Body of pancreas (tissue), 4 donors: ENCODE results near the gene UEVLD. TPM values are rescaled to one million over a fixed set of nuclear protein-coding genes. Genes with fewer than 3 reads are reported as not detected.

Experiments
- ATAC-seq: fragments of 150-250 bp; one replicate; pipeline ENCODE4 v1.9.1; 2016
- DNase-seq, 4 donors: peaks; one replicate each; pipeline ENCODE4 v3.0.0-alpha.2; 2019
- H3K27ac ChIP-seq, 4 donors: fragments of 200-600 bp; sonication (generic); 1 replicate in 3 of 4; 2 replicates in 1 of 4; pipeline versions ENCODE4 v1.5.1 to v1.6.1; 2016 to 2019; ENCODE audit warnings: mild to moderate bottlenecking in 1 of 4, mixed read lengths in 1 of 4, moderate library complexity in 1 of 4
- H3K27me3 ChIP-seq, 2 donors: fragments of 200-600 bp; sonication (generic); one replicate each; pipeline ENCODE4 v1.6.0; 2016; ENCODE audit warnings: mild to moderate bottlenecking in 1 of 2
- H3K36me3 ChIP-seq, 2 donors: fragments of 200-600 bp; sonication (generic); replicated peaks in 1 of 2; 2 replicates each; pipeline ENCODE4 v1.5.1; 2016; ENCODE audit warnings: low read depth in 2 of 2; ENCODE audit not compliant: insufficient read depth in 1 of 2
- H3K4me1 ChIP-seq: fragments of 200-600 bp; sonication (generic); one replicate; pipeline ENCODE4 v1.6.0; 2016
- H3K4me3 ChIP-seq, 2 donors: fragments of 200-600 bp; sonication (generic); 1 replicate in 1 of 2; 2 replicates in 1 of 2; pipeline ENCODE4 v1.5.1; 2016 to 2019
- H3K9me3 ChIP-seq, 3 donors: fragments of 200-600 bp; sonication (generic); 1 replicate in 2 of 3; 2 replicates in 1 of 3; pipeline ENCODE4 v1.5.1; 2016
- POLR2A ChIP-seq, 3 donors: fragments of 450-650 bp; IDR thresholded peaks; one replicate each; pipeline ENCODE4 v1.6.1; 2016; ENCODE audit warnings: antibody characterized with exemption in 3 of 3, mild to moderate bottlenecking in 2 of 3
- WGBS, 2 donors: methylation state at CpG; one replicate each; pipeline ENCODE4 v1.1.5; 2017; 5-methylcytosine and 5-hydroxymethylcytosine counted together
- intact Hi-C: fragments of 100-400 bp; cut with DNase I; formaldehyde crosslinking; loops from one replicate; pipeline ENCODE4 v1.15.1; 2023
- total RNA-seq, 2 donors: library from RNA; depleted of rRNA; stranded (reverse); fragments of >200 nt; gene quantifications; one replicate each; pipeline ENCODE4 v1.1.0, GENCODE V29; 2016
- TF ChIP-seq, protein P1 (sequence below), 7 experiments: fragments of 450-650 bp in 4 of 7; fragments of 200-600 bp in 3 of 7; sonication (generic) in 3 of 7; IDR thresholded peaks; one replicate each; pipeline ENCODE4 v1.5.1; 2016 to 2019; ENCODE audit warnings: antibody characterized with exemption in 7 of 7

UEVLD gene
- total RNA-seq, 2 donors from 2014 or later, result 5.6 to 8.8 TPM

DNA sequence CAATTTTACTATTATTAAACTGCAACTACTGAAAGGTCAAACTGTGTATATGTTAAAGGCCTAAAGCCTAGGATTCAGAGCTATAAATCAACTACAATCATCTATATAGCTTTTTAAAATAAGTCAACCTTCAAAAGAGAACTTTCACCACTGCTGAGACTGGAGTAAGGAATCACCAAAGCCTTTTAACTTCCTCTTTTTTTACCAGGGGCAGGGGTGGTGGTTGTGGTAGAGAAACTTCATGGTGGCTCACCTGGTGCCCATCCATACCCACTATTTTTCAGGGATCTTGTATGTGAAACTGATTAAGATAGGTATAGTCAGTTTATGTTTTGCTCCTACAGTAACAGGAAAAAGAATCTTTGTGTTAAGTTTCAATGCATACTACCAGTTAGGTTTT is 93.3 kb downstream of the UEVLD start:
- no peaks in the 10 kb centered on the region for H3K27me3 ChIP-seq
- ATAC-seq (no peak), DNase-seq (no peak)
- intact Hi-C loops, result no loop called here
- no peak overlapping the region for H3K27ac ChIP-seq
- no peaks in the 10 kb centered on the region for H3K9me3 ChIP-seq
- TF ChIP-seq, protein P1, sequence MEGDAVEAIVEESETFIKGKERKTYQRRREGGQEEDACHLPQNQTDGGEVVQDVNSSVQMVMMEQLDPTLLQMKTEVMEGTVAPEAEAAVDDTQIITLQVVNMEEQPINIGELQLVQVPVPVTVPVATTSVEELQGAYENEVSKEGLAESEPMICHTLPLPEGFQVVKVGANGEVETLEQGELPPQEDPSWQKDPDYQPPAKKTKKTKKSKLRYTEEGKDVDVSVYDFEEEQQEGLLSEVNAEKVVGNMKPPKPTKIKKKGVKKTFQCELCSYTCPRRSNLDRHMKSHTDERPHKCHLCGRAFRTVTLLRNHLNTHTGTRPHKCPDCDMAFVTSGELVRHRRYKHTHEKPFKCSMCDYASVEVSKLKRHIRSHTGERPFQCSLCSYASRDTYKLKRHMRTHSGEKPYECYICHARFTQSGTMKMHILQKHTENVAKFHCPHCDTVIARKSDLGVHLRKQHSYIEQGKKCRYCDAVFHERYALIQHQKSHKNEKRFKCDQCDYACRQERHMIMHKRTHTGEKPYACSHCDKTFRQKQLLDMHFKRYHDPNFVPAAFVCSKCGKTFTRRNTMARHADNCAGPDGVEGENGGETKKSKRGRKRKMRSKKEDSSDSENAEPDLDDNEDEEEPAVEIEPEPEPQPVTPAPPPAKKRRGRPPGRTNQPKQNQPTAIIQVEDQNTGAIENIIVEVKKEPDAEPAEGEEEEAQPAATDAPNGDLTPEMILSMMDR (IDR thresholded peaks at IDR 0.05), result no peak
- no peak overlapping the region for H3K4me3 ChIP-seq
- peaks cover 0 to 10% of the 10 kb centered on the region in 2 donors for H3K36me3 ChIP-seq
- H3K4me1 ChIP-seq, result peaks cover 11% of the 10 kb centered on the region

DNA sequence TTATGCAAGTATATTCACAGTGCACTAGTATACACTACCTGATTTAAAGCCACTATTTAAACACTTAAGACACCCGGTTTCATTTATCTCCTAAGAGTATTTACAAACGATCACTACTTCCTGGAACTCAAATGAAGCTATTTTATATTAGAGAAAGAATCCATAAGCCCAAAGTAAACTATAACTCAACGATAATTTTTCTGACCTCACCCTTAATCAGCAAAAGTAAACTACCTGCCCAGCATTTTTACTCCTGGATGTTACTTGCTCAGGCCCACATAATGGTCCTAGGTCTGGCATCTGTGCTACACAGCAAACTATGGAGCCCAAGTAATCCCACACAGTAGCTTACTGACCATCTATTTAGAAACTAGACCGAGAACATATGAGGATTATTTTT is 95.2 kb downstream of the UEVLD start:
- DNase-seq (no peak), ATAC-seq (no peak)
- H3K27me3 ChIP-seq, result no peaks in the 10 kb centered on the region
- 40 to 43% methylated on average over 4 of the region's 4 CpGs for WGBS, 2 donors
- peak overlapping the region in 1 of 4 donors; percentile 44 for H3K27ac ChIP-seq
- TF ChIP-seq, protein P1 (IDR thresholded peaks at IDR 0.05), result no peak
- TF ChIP-seq POLR2A (IDR thresholded peaks at IDR 0.05), result no peak
- H3K4me1 ChIP-seq, result peaks cover 11% of the 10 kb centered on the region
- no peaks in the 10 kb centered on the region for H3K9me3 ChIP-seq
- H3K36me3 ChIP-seq, result peaks cover 0 to 4% of the 10 kb centered on the region in 2 donors
- H3K4me3 ChIP-seq, result no peak overlapping the region
- intact Hi-C loops, result no loop called here

DNA sequence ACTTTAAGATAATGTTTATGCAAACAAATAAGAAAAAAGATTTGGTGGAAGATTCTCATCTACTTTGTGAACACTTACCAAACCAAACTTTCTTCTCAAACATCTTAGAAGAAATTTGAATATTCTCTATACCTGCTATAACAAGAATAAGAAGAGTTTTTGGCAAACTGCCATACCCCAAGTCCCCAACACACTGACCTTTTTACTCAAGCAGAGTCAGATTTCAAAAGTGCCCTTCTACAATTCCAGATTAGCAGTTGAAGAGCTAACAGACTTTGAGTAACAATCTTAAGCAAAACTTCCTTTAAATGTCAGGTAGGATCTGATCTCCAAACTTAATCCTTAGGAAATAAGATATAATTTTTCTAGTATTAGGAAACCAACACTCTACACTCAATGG is 95.6 kb downstream of the UEVLD start:
- no peak for ATAC-seq
- TF ChIP-seq, protein P1 (IDR thresholded peaks at IDR 0.05), result no peak
- no peak for TF ChIP-seq POLR2A (IDR thresholded peaks at IDR 0.05)
- H3K27me3 ChIP-seq, result no peaks in the 10 kb centered on the region
- no peak for DNase-seq
- peak overlapping the region in 1 of 4 donors; percentile 44 for H3K27ac ChIP-seq
- no peak overlapping the region for H3K4me3 ChIP-seq
- intact Hi-C loops, result no loop called here
- no peaks in the 10 kb centered on the region for H3K9me3 ChIP-seq
- peaks cover 11% of the 10 kb centered on the region for H3K4me1 ChIP-seq
- peaks cover 0 to 3% of the 10 kb centered on the region in 2 donors for H3K36me3 ChIP-seq

DNA sequence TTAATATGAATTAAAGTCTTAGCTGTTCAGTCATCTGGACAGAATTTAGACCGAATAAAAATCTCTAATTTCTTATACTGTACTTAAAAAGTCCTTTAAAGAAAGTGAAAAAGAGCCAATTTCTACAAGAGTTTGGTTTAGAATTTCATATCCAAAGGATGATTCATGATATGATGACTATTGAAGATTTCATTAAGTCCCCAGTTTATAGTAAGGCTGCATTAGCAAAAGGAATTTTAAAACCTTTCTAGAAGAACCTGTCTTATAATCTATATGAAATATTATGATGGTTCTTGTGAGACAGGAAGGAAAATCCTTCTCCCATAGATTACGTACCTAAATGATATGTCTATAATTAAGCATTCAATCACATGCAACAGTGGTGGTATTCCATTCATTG is 96.6 kb downstream of the UEVLD start:
- peaks cover 11% of the 10 kb centered on the region for H3K4me1 ChIP-seq
- ATAC-seq (no peak), DNase-seq (no peak)
- H3K36me3 ChIP-seq, result peaks cover 0 to 3% of the 10 kb centered on the region in 2 donors
- intact Hi-C loops, result no loop called here
- no peak for TF ChIP-seq POLR2A (IDR thresholded peaks at IDR 0.05)
- TF ChIP-seq, protein P1 (IDR thresholded peaks at IDR 0.05), result no peak
- 93 to 94% methylated on average over 2 of the region's 2 CpGs for WGBS, 2 donors
- H3K27me3 ChIP-seq, result no peaks in the 10 kb centered on the region
- no peak overlapping the region for H3K4me3 ChIP-seq
- no peak overlapping the region for H3K27ac ChIP-seq
- H3K9me3 ChIP-seq, result no peaks in the 10 kb centered on the region

DNA sequence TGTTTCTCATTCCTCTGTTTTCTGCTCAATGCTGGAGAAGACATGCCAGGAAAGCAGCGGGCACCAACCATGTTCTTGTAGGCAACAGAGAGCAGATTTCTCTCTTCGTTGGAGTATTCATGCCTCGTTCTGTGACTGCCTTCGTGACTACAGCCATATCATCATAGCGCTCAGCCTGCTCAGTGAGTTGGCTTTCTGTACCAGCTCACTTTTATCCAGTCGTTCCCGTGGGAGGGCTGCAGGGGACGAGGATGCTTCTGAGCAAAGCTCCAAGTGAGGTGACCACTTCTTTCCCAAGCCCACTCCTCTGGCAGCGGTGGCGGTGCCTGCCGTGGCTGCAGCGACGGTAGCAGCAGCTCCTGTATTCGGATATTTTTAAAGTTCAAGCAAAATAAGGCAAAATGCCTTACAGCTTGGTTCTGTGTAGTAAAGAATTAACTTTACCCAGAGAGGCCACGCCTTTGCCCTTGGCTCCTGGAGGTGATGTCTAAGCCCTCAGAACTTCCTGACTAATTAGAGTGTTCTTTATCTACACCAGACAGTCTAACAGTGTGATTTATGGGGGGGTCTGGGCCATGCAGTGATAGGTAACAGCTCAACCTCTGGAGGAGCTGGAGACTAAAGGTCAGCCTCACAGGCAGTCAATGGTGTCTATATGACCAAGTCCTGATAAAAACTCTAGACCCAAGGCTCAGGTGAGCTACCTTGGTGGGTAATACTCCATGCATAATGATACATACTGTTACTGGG is 97.6 kb downstream of the UEVLD start:
- no peak for ATAC-seq

More for the DNA sequence above, 97.6 kb downstream of the UEVLD start:
- intact Hi-C loops, result no loop called here
- no peak for DNase-seq
- peak overlapping the region in 1 of 4 donors; percentile 16 for H3K27ac ChIP-seq
- WGBS, 2 donors, result 88 to 91% methylated on average over 15 of the region's 15 CpGs
- H3K9me3 ChIP-seq, result no peaks in the 10 kb centered on the region
- no peak for TF ChIP-seq POLR2A (IDR thresholded peaks at IDR 0.05)
- TF ChIP-seq, protein P1 (IDR thresholded peaks at IDR 0.05), result no peak
- no peak overlapping the region for H3K4me3 ChIP-seq
- no peaks in the 10 kb centered on the region for H3K27me3 ChIP-seq
- H3K36me3 ChIP-seq, result peaks cover 0 to 2% of the 10 kb centered on the region in 2 donors
- peaks cover 11% of the 10 kb centered on the region for H3K4me1 ChIP-seq
